AG10803 (cell line): ENCODE data around the gene AKAP3.

Experiments
- DNase-seq: peaks from one replicate; pipeline ENCODE4 v3.0.0; 2010; ENCODE audit warnings: low read depth
- H3K4me3 ChIP-seq: 2 replicates; pipeline ENCODE4 v1.5.1; 2011; ENCODE audit warnings: mild to moderate bottlenecking, low read length, control low read depth
- TF ChIP-seq, protein P1 (sequence below): conservative IDR thresholded peaks from 2 replicates; pipeline ENCODE4 v1.5.1; 2011; ENCODE audit warnings: mild to moderate bottlenecking, low read length, control low read depth, inconsistent platforms

The AKAP3 gene

DNA sequence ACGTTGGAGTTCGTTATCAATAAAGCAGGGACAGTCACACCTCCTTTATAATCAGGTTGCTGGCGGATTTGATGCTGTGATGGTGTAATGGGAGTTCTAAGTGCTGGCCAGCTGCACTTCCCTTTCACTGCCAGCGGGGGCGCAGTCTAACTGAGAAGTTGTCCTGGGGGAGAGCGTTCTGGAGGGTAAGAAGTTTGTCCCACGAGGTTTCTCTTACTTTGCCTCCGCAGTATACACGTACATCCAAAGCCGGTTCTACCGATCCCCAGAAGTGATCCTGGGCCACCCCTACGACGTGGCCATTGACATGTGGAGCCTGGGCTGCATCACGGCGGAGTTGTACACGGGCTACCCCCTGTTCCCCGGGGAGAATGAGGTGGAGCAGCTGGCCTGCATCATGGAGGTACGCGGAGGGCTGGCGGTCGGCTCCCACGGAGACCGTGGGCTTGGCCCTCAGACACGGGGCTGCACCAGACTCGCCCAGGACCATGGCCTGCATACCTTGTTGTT is 44.1 kb downstream of the AKAP3 start:
- TF ChIP-seq, protein P1, sequence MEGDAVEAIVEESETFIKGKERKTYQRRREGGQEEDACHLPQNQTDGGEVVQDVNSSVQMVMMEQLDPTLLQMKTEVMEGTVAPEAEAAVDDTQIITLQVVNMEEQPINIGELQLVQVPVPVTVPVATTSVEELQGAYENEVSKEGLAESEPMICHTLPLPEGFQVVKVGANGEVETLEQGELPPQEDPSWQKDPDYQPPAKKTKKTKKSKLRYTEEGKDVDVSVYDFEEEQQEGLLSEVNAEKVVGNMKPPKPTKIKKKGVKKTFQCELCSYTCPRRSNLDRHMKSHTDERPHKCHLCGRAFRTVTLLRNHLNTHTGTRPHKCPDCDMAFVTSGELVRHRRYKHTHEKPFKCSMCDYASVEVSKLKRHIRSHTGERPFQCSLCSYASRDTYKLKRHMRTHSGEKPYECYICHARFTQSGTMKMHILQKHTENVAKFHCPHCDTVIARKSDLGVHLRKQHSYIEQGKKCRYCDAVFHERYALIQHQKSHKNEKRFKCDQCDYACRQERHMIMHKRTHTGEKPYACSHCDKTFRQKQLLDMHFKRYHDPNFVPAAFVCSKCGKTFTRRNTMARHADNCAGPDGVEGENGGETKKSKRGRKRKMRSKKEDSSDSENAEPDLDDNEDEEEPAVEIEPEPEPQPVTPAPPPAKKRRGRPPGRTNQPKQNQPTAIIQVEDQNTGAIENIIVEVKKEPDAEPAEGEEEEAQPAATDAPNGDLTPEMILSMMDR, result peak; percentile 99
- peak overlapping the region; percentile 92 for H3K4me3 ChIP-seq
- DNase-seq, result peak; percentile 89

DNA sequence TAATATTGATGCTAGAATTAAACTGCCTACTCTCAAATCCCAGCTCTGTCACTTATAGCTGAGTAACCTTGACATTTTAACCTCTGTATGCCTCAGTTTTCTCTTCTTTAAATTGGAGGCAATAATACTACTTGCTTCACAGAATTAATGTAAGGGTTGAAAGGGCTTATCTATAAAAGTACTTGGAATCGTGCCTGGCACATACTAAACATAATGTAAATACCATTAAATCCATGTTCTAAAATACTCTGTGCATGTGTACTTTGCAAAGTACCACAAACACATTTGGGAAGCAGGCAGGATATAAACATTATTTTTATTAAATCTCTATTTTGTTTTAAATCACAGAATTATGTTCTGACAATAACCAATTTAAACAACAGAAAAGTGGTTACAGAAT is 44.9 kb downstream of the AKAP3 start:
- DNase-seq, result no peak
- TF ChIP-seq, protein P1, result no peak
- no peak overlapping the region for H3K4me3 ChIP-seq

DNA sequence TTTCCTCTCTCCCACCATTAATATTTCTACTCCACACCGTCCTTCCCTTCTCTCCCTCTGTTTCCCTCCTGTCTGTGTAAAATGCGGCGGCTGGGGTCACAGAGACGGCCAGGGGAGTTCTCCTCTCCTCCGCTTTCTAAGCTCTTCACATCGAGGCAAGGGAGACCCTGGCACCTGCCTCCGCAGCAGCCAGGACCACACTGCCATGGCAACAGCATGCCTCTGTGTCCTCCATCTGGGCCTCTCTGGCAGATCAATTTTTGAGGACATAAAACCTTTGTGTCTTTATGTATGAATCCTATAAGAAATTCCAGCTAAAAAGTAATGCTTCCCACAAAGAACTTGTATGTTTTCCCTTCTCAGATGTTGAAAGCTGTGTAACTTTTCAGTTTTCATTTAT is 45.4 kb downstream of the AKAP3 start:
- DNase-seq, result no peak
- no peak overlapping the region for H3K4me3 ChIP-seq
- TF ChIP-seq, protein P1, result no peak

DNA sequence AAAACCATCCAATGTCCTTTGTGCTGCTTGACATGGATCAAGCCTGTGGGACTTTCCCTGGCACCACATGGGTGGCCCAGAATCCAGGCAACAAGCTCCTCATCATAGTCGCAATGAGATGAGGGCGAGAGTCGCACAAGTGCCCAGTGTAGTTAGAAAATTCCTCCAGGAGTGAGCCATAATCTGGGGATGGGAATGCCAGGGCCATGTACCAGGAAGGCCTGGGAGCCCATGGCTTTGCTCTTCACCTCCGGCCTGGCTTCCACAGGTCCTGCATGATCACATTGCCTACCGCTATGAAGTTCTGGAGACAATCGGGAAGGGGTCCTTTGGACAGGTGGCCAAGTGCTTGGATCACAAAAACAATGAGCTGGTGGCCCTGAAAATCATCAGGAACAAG is 53.0 kb downstream of the AKAP3 start:
- H3K4me3 ChIP-seq, result no peak overlapping the region
- TF ChIP-seq, protein P1, result no peak
- no peak for DNase-seq

DNA sequence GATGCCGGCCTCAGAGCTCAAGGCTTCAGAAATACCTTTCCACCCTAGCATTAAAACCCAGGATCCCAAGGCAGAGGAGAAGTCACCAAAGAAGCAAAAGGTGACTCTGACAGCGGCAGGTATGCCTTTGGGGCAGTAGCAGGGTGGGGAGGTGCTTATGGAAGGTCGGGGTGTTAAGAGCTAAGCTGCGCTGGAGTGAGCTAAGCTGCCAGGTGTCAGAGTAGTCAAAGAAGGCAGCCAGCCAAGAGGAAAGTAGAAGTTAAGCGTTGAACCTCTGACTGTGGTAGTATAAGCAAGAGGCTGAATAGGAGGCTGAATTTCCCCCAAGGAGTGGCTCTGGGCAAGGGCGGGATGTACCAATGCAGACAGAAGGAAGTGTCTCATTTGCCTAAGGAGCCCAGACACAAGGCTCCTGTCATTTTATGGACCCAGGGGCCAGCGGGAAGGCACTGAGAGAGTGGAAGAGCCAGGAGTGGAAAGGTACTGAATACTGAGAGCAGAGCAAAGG is 57.6 kb downstream of the AKAP3 start:
- DNase-seq, result no peak
- TF ChIP-seq, protein P1, result no peak
- H3K4me3 ChIP-seq, result no peak overlapping the region

DNA sequence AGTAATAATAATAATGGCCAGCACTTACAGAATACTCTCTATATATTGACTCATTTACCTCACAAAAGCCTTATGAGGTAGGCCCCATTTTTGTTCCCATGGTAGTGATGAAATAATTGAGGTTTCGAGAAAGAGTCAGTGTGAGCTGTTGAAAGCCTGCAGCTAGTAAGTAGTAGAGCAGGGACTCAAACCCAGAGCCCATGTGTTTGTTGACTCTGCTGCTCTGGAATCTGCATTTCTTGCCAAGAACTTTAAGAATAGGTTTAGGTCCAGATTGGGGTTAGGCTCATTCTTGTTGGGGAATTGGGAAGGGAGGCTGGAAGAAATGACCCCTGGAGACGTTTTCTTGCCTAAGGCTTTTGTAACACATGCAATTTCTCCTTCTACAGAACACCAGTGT is 58.9 kb downstream of the AKAP3 start:
- peak; percentile 40 for DNase-seq
- TF ChIP-seq, protein P1, result no peak
- H3K4me3 ChIP-seq, result no peak overlapping the region

DNA sequence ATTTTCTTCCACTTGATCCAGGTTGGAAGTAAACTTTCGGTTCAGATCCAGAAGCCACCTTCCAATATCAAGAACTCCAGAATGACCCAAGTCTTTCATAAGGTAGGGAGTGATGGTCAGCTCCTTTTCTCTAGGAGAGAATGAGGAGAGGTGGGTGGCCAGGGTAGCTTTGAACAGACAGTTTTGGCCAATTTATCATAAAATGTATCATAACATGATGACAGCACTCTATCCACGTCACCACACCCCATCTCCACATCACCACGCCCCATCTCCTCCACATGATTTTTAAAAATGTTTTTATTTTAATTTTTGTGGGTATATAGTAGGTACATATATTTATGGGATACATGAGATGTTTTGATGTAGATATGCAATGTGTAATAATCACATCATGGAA is 59.9 kb downstream of the AKAP3 start:
- TF ChIP-seq, protein P1, result no peak
- H3K4me3 ChIP-seq, result no peak overlapping the region
- DNase-seq, result no peak
